GM21367 (cell line): ENCODE results near the gene MYBL2.

Source experiments
- ATAC-seq: cut with Tn5 transposase; IDR thresholded peaks from one replicate; pipeline ENCODE4 v1.9.1; 2021; ENCODE audit not compliant: unreplicated experiment

The MYBL2 gene

DNA sequence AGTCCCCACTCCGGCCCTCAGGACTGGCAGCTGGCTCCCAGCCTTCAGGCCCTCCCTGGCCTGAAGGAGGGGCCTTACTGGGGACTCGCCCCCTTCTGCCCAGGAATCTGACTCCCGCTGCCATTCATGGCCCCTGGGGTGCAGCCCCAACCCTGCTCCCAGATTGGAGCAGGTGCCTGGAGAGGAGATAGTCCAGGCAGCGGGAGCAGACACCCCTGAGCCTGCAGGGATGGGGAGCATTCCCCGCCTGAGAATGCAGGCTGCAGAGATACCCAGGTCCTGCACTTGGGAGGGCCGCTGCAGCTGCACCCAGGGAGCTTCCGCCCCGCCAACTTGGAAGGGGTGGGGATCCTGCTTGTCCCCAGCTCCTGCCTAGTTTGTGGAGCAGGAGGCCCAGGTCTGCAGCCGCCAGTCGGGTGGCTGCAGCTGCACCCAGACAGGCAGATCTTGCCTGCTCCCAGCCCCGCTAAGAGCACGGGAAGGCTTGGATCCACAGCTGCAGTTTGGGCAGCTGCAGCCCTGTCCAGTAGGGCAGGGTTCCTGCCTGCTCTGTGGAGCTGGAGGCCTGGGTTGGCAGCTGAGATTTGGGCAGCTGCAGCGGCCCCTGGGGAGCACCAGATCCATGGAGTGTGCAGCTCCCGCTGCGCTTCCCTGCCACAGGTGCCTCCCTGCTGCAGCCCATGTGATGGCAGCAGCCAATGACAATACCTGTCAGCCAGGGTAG lies 54.7 kb downstream of the MYBL2 start:
- ATAC-seq: no peak

DNA sequence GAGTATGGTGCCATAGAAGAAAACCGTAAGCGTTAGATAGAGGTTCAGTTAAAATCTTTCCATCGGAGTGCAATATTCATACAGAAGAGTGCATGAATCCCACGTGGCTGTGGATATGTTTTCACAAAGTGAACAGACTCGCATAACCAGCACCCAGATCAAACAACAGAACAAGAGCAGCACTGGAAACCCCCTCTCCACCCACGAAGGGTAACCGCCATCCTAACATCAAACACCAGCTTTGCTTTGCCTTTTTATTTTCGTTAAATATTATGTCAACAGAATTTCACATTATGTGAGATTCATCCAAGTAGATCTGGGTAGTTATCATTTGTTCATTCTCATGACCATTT lies 55.2 kb downstream of the MYBL2 start:
- ATAC-seq: no peak

DNA sequence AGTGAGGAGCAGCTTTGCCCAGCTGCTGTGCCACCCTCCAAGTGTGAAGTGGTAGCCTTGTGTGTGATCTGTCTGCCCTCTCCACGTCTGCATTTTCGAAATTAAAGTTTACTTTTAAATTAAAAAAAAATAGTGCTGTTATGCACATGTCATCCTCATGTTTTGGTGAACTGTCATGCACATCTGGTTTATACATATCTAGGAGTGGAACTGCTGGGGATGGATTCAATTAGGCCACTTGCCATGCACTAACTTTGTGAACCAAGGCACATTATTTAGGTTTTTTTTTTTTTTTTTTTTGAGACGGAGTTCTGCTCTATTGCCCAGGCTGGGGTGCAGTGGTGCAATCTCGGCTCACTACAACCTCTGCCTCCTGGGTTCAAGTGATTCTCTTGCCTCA lies 56.3 kb downstream of the MYBL2 start:
- no peak for ATAC-seq

DNA sequence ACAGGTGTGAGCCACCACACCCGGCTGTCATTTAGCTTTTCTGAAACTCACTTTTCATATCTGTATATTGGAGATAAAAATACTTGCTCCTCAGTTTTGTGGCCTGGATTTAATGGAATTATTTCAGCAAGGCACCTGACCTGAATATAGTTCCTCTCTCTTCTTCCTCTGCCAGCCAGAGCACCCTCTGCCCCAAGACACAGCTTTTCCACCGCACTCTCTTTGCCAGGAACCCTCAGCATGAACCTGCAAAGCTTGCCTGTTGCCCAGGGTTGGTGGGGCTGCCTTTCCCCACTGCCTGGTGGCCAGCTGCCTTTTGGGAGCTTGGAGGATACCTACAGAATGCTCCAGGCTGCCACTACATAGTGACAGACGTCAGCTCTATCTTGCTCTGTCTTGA lies 56.8 kb downstream of the MYBL2 start:
- ATAC-seq: no peak

DNA sequence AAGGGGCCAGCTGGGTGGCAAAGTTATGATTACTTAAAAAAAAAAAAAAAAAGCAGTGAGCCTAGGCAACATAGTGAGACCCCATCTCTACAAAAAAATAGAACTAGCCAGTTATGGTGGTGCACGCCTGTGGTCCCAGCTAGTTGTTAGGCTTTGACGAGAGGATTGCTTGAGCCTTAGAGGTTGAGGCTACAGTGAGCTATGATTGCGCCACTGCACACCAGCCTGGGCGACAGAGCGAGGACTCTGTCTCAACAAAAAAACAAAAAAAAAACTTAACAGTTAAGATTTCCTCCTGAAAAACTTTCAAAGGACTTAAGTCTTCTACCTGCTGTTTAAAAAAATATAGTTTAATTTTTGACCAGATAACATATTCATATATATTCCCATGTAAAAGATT lies 57.5 kb downstream of the MYBL2 start:
- no peak for ATAC-seq

DNA sequence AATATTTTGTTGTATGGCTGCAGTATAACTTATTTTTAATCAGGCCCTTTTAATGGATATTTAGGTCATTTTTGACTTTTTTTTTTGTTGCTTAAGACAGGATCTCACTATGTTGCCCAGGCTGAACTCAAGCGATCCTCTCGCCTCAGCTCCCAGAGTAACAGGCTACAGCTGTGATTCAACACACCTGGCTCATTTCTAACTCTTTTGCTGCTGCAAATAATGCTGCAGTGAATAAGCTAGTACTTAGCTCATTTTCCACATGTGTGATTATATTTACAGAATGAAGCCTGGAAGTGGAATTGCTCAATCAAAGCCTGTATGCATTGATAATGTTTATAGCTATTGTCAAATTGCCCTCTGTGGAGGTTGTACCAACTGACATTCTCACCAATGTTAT lies 58.8 kb downstream of the MYBL2 start:
- ATAC-seq: no peak

DNA sequence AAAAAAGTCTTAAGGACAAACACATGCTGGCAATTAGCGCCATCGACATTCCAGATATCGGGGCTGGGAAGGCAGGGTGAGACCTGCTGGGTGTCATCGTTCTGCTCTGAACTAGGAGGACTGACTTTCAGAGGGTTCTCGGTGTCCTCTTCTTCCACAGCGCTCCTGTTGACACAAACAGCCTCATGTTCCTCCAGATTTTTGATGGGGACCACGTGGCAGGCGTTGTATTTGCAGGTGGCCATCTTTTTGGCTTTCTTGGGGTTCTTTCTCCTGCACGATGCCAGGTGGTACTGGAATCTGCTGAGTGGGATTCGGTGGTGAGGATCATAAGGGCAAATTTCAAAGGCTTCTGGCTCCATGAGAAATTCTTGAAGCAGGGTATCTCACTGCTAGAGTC lies 59.4 kb downstream of the MYBL2 start:
- no peak for ATAC-seq

DNA sequence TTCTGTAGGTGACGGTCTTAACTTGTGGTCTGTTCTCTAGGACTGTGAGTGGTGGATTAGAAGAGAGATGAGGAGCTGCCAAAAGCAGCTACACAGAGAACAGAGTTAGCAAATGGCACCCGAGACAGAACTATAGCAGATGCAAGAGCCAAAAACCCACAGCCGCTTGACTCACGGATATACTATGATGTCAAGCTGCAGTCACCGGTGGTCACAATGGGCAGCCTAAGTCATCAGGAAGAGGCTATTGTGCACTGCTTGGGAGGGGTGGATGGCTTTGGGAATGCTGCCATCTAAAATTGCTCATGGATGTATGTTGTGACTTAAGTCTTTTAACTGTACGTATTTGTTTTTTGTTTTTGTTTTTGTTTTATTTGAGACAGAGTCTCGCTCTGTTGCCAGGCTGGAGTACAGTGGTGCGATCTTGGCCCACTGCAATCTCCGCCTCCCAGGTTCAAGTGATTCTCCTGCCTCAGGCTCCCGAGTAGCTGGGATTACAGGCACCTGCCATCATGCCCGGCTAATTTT lies 60.0 kb downstream of the MYBL2 start, which contains the start of gene GTSF1L:
Gene GTSF1L, minus strand, starts transcription at position 192 of the 528 bp plus-strand sequence. CDS start 308 bp downstream, outside the sequence.
- no peak for ATAC-seq

DNA sequence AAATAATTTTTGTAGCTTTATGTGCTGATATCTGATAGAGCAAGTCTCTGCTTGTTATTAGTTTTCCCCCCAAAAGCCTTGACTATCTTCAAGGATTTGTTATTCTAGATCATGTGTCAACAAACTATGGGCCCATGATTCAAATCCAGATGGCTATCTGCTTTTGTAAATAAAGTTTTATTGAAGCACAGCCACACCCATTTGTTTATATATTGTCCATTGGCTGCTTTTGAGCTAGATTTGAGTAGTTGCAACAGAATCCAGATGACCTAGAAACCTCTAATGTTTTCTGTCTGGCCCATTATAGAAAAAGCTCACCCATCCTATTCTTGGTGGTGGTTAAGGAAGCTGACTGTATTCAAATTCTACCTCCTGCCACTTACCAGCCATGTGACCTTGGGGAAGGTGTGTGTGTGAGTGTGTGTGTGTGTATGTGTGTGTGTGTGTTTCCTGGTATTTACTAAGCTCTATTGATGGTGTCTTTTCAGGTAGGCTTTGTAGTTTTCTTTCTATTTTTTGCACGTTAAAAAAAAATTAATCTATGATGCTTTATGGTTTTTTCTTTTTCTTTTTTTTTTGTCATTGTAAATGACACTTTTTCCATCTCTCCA lies 61.2 kb downstream of the MYBL2 start:
- ATAC-seq: no peak

DNA sequence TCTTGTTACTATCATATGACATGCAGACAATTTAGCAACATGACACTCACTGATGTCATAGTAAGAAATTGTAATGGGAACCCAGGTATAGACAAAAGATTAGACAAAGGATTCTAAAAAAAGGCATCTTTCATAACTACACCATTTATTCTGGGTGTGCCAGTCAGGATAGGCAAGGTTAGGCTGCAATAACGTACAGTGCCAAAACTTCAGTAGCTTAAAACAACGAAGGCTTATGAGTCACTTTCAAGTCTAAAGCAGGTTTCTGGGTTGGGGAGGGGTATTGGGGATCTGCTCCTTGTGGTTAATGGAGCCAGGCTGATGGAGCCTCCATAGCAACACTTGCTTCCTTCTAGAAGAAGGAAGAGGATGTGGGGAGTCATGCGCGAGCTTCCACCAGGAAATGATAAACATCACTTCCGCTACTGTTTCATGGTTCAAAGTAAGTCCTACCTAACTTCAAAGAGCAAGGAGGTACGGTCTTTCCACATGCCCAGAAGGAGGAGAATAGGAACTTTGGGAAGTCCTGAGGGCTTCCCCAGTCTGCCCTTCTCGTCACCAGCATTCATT lies 61.9 kb downstream of the MYBL2 start:
- ATAC-seq: no peak

DNA sequence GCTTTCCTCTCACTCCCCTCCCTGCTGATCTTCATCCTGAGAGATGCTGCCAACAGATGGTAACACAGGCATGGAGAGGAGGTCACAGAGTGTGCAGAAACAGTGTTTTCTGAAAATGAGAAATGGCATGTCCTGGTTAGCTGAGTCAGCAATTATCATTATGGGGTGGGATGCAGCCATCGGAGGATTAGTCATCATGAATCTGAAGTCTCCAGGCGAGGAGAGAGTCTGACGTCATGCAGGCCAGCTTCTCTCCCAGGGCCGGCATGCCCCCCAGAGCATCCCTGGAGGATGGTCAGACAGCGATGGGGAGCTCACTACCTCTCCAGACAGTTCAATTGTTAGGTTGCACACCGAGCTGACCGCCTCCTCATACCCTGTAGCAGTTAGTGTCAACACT lies 64.6 kb downstream of the MYBL2 start:
- ATAC-seq: no peak

DNA sequence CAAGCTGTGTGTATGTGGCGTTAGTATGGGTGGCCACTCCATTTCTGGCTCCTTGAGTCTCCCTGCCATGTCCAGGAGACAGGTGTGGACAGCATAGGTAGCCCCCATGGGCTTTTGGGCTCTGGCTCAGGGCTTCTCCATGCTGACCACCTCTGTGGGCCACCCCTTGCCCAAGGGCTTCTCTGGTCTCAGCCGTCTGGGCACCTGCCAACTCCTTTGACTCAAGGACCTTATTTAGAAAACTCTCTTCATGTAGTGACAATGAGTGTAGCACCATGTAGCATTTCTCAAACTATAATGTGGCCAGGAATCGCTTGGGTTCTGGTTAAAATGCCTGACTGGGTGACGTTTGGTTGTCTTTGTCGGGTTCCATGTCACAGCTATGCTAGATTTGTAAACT lies 65.0 kb downstream of the MYBL2 start:
- ATAC-seq: no peak

DNA sequence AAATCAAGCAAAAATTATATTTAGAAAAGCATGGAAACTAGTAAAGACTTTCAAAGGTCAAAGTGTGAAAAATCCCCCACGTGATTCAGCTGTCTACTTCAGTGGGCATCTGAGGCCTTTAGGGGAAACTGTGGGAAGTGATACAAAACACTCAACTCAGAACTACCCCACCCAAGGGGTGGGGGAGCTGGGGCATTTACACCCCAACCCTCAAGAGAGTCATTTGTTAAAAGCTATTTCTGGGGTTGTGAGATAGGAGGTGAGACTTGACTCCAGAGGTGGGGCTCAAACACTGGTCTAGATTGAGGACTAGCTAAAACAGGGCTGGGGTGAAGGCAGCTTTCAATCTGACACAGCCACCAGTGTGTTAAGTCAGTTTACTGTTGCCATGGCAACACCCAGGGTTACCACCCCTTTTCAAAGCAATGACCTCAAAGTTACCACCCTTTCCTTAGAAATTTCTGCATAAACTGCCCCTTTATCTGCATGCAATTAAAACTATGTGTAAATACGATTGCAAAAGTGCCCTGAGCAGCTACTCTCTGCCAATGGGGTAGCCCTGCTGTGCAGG lies 69.8 kb downstream of the MYBL2 start:
- peak; percentile 54 for ATAC-seq

DNA sequence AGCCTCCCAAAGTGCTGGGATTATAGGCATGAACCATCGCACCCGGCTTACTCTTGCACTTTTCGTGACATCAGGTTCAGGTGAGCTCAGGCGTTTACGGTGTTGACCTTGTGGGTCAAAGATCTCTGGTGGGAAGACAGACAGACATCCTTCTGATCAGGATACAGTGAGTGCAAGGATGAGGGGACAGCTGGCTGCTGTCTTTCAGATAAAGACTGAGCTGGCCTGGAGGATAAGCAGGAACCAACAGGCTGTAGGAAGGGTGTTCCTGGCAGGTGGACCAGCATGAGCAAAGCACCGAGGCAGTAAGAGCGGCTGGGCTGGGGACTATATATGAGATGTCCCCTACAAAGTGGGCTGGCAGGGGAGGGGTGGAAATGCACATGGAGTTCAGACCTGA lies 71.0 kb downstream of the MYBL2 start:
- no peak for ATAC-seq

DNA sequence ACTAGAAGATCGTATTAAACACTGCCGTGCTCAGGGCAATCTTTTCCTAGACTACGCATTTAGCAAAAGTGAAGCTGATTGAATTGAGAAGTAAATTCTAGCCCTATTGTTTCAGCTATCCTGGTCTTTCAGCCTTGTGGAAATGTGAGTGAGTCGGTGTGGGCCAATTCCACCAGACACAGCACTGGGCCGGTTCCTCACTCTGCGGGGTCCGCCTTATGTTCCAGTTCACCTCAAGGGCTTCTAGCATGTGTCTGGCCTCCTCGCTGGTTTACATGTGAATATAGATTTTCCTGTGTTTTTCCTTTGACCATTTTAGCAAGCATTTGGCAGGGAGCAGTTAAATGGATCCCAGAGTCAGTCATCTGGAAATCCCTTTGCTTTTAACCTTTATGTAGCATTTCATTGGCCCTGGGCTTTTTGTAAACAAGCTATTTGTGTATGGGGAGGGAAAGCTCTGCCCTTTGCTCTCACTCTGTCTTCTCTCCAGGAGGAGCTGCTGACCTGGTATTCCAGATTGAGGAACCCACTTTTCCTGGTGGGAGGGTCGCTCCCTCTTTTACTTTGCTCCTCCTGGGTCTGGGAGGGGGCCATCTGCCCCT lies 72.3 kb downstream of the MYBL2 start:
- no peak for ATAC-seq

DNA sequence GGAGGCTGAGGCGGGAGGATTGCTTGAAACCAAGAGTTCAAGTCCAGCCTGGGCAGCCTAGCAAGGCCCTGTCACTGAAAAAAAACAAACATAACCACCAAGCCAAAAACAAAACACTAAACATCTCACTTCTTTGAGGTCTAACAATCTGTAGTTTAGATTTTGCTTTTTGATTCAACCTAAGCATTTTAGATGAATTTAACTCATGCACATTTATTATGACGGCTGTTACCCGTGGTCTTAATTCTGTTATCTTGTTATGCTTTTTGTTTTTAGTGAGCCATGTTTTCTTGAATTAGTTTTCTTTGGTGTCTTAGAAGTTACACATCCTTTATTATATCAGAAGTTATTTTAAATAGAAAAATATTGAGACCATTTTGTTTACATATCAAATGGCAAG lies 73.7 kb downstream of the MYBL2 start:
- no peak for ATAC-seq

DNA sequence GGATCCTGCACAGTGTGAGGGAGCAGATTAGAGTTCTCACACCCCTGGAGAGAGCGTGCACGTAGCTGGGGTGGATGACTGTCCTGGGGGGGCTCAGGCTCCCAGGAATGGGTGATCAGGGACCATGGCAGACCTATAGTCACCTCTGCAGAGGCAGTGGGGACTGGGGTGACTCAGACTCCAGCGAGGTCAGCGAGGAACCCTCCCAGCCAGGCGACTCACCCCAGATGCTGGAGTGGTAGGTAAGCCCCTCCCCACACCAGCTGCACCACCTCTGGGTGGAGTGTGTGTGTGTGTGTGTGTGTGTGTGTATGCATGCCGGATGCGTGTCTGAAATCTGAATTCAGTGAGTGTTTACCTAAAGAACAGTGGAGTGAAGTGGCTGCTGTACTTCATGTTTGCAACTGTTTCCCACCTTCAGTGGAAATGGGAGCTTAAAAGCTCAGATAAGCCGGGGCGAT lies 77.3 kb downstream of the MYBL2 start:
- ATAC-seq: no peak

DNA sequence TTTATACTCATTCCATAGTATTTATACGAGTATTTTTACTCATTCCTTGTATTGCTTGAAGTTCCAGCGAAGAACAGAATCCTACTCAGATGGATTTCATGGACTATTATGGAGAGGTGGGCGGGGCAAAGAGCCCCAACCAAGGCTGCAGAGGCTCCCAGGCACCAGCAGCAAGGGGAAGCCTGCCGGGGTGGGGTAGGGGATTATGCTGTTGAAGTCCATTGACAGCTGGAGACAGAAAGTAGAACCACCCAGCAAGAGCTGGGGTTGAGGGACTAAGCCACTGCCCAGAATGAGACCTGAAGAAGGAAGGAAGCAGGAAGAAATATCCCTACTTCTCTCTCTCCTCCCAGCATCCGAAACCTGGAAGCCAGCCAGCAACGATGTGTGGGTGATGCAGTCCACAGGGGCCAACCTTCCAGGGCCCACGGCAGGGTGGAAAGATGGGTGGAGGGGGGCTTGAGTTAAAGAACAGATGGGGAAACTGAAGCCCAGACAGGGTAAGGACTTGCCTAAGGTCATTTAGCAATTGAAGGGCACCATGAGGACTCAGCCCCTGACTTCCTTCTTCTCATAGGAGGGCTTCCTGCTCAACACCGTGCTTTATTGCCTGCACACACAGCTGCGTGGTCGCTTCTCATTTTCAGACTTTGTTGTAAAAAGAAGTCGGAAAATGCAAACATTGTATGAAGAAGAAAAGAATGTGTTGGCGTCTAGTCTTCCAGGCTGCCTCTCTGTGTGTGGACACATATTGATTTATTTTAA lies 78.2 kb downstream of the MYBL2 start:
- ATAC-seq: no peak

DNA sequence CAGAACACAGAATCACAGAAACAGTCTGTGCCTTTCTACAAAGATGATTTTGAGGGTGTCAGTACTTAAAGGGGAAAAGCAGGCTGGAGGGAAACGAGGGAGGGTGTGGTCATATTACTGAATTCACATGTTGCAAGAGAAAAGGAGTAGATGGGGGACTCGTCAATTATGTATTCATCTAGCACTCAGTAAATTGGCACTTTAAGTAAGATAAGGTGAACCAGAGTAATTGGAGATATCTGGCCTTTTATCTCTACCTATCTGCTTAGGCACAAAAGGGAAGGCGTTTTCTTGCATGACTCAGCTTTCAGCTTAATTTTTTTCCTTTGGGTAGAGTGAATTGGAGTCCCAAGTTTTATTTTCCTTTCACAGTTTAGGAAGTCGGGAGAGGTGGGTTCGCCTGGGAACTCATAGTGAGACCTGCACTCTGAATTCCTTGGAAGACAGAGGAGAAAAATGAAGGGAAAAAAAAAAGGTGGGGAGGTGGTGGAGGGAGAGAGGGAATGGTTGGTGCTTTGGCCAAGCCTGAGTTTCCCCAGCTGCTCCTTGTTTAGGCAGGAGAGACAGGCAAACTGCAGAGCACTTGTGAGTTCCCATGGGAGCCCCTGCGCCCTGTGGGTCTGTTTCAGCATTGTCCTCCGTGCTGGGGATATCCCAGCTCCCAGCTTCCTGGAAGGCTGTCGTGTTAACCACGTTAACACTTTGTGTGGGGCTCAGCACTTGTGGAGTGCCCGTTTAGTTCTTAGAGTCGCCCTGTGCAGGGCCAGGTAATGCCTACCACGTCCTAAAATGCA lies 79.6 kb downstream of the MYBL2 start:
- no peak for ATAC-seq

DNA sequence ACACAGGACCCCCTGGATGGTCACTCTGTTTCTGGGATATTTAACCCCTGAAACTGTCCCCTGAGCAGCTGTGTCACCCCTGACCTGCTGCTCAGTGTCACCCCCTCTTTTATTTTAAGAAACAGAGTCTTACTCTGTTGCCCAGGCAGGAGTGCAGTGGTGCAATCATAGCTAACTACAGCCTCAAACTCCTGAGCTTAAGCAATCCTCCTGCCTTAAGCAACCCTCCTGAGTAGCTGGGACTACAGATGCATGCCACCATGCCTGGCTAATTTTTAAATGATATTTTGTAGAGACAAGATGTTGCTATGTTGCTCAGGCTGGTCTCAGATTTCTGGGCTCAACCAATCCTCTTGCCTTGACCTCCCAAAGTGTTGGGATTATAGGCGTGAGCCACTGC lies 81.4 kb downstream of the MYBL2 start:
- no peak for ATAC-seq
